Measurements from ENCODE around the gene PICALM. TPM values are rescaled to one million over a fixed set of nuclear protein-coding genes. Genes with fewer than 3 reads are reported as not detected.

Gene PICALM
- total RNA-seq, 2 donors from 2014 or later: 166 to 286 TPM

DNA sequence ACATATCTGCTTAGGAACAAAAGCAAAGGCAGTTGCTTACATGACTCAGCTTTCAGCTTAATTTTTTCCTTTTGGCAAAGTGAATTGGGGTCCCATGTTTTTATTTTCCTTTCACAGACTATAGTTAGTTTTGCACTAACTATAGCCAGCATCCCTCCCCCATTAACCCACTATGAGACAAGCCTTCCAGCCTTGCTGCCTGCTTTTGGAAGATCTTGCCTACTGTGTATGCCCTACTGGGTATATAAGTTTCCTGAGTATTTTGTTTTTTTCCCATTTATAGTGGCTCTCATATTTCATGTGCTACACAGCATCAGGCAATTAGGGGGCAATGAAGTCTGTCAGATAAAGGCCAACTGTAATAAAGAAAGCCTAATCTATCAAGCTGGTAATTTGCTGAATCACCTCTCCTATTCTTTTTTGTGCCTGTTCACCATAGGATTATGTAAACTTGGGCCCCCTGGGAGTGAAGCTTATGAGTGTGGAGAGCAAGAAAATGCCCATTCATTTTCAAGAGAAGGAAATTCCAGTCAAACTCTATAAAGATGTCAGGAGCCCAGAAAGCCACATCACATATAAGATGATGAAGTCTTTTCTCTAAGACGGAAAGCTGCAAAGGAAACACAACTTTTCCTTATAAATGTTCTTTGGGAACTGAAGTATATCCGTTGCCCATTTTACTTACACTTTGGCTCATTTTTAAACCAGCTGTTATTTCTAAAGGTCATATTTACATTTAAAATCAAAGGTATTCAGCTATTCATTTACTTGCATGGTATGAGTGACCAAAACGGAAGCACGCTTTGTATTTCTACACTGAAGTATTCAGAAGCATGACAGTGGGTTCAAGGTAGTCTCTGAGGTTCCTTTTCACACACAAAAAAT is 149.7 kb downstream of the PICALM start:
- H3K9me3 ChIP-seq: peaks cover 0 to 3% of the 10 kb centered on the region in 2 donors

DNA sequence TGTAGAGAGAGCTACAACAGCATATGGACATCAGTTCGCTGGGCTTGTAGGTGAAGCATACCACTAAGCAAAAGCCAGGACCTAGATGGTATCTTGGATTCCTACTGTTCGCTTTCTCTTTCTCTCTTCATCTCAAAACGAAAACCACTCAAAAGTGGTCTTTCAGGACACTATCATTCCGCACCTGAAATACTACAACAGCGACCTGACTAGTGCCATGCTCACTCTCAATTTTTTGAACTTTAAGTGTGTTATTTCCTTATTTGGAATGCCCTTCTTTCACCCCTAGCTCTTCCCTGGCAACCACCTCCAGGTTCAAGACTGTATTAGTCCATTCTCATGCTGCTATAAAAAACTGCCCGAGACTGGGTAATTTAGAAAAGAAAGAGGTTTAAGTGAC is 154.5 kb downstream of the PICALM start:
- no peaks in the 10 kb centered on the region for H3K4me1 ChIP-seq
- no peak for DNase-seq (ENCODE audit: low spot score)
- H3K4me3 ChIP-seq: no peak overlapping the region
- no peaks in the 10 kb centered on the region for H3K27me3 ChIP-seq
- no peaks in the 10 kb centered on the region for H3K36me3 ChIP-seq
- TF ChIP-seq, protein P1, sequence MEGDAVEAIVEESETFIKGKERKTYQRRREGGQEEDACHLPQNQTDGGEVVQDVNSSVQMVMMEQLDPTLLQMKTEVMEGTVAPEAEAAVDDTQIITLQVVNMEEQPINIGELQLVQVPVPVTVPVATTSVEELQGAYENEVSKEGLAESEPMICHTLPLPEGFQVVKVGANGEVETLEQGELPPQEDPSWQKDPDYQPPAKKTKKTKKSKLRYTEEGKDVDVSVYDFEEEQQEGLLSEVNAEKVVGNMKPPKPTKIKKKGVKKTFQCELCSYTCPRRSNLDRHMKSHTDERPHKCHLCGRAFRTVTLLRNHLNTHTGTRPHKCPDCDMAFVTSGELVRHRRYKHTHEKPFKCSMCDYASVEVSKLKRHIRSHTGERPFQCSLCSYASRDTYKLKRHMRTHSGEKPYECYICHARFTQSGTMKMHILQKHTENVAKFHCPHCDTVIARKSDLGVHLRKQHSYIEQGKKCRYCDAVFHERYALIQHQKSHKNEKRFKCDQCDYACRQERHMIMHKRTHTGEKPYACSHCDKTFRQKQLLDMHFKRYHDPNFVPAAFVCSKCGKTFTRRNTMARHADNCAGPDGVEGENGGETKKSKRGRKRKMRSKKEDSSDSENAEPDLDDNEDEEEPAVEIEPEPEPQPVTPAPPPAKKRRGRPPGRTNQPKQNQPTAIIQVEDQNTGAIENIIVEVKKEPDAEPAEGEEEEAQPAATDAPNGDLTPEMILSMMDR (IDR thresholded peaks at IDR 0.05): no peak
- peaks cover 0 to 3% of the 10 kb centered on the region in 2 donors for H3K9me3 ChIP-seq
- no peak overlapping the region for H3K27ac ChIP-seq

More for the DNA sequence above, 149.7 kb downstream of the PICALM start:
- H3K4me3 ChIP-seq: no peak overlapping the region
- TF ChIP-seq, protein P1 (IDR thresholded peaks at IDR 0.05): no peak
- no peaks in the 10 kb centered on the region for H3K36me3 ChIP-seq
- no peaks in the 10 kb centered on the region for H3K4me1 ChIP-seq
- no peak for DNase-seq (ENCODE audit: low spot score)
- no peaks in the 10 kb centered on the region for H3K27me3 ChIP-seq
- no peak overlapping the region for H3K27ac ChIP-seq

DNA sequence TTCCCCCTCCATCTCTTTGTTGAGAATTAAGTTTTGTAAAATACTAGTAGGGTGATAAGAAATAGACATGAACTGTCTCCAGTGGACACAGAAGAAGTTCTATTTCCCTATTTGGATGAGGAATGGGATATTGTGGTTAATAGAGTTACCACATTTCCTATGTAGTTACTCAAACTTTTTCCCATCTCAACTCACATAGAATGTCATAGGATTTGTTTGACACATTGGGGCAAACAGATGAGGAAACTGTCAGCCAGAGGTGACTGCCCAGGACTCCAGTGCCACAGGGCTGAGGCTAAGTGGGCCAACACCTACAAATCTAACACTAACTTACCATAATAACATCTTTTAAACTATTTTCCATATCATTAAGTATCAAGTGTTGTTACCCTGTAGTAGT is 155.4 kb downstream of the PICALM start:
- DNase-seq (ENCODE audit: low spot score): no peak
- Histone ChIP-seq H3K4me3 (no peak overlapping the region), H3K27ac (no peak overlapping the region), H3K4me1 (no peaks in the 10 kb centered on the region), H3K36me3 (no peaks in the 10 kb centered on the region), H3K27me3 (no peaks in the 10 kb centered on the region), H3K9me3 (peaks cover 0 to 3% of the 10 kb centered on the region in 2 donors)
- TF ChIP-seq, protein P1 (IDR thresholded peaks at IDR 0.05): no peak

DNA sequence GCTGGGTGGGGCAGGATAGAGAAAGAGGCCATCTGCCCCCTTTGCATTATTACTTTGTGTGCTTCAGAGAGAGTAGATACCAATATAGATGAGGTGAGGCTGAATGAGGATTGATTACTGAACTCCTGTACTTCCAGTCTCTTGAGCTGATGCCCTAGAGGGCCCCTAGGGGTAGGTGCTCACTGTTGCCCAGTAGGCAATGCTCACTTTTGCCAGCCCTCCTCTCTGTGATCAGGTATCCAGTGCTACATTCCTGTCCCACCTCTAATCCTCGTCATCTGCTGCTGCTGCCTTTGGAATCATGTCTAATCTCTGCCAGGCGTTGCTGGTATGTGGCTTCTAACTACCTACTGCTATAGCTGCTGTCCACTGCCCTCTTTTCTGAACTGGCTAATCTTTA is 156.5 kb downstream of the PICALM start:
- H3K9me3 ChIP-seq: peaks cover 0 to 3% of the 10 kb centered on the region in 2 donors
- H3K27me3 ChIP-seq: no peaks in the 10 kb centered on the region
- no peaks in the 10 kb centered on the region for H3K36me3 ChIP-seq
- TF ChIP-seq, protein P1 (IDR thresholded peaks at IDR 0.05): no peak
- H3K27ac ChIP-seq: no peak overlapping the region
- no peaks in the 10 kb centered on the region for H3K4me1 ChIP-seq
- DNase-seq (ENCODE audit: low spot score): no peak
- H3K4me3 ChIP-seq: no peak overlapping the region

Other genes starting within 250 kb of the PICALM start
- not detected for gene CCDC83, start 213.7 kb downstream of the PICALM start, total RNA-seq
- 1 to 10 TPM; 8.2 to 8.3 TPM for gene EED, start 175.7 kb upstream of the PICALM start, total RNA-seq
- gene HIKESHI, start 233.2 kb upstream of the PICALM start, total RNA-seq: 10 to 100 TPM; 33.9 to 49.8 TPM

All from right atrium auricular region (tissue), 2 donors.